ENCODE measurements around the gene HNF4A. TPM values are rescaled to one million over a fixed set of nuclear protein-coding genes. Genes with fewer than 3 reads are reported as not detected.
A peak's percentile ranks its signal among the peaks of the same experiment; 100 is the strongest.

The HNF4A gene
- total and polyA plus RNA-seq, 2 of the 13 experiments (the other 11 are each of a cell fraction or from before 2014, with no cell fraction given) = 80.9 to 169 TPM

DNA sequence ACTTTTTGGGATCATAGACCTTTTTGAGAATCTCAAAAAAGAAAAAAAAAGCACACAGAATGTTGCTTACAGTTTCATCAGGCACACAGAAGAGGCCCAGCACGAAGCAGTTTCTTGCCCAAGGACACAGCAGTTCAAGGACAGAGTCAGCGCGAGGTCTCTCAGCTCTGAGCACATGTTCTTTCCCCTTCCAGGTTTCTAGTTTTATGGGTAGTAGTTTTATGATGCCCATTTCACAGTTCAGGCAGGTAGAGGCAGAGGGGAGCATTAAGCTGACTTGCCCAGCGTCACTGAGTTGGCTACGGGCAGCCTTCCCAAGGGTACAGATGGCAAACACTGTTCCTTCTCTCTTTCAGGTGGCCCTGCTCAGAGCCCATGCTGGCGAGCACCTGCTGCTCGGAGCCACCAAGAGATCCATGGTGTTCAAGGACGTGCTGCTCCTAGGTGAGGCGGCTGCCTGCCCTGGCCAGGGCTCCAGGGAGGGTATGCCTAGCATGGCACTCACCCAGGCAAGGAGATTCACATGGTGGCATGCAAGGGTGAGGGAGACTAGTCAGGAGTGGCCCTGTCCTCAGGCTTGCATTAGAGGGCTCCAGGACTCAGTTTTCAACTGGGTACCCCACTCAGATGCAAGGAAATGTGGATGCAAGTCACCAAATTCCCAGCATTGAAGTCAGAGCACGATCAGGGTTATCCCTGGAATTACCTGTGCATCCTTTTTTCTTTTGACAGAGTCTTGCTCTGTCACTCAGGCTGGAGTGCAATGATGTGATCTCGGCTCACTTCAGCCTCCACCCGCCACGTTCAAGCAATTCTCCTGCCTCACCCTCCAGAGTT, 62.8 kb downstream of the HNF4A start (continued):
- no peak; the same call in 1 of the 2 replicates for TF ChIP-seq ZNF746 (CRISPR knock-in tag; IDR thresholded peaks at IDR 0.05)
- peak; percentile 77 for TF ChIP-seq ZNF350 (CRISPR knock-in tag; IDR thresholded peaks at IDR 0.05; ENCODE audit: borderline replicate concordance, low read depth)
- TF ChIP-seq SALL1 (CRISPR knock-in tag; IDR thresholded peaks at IDR 0.05) = peak; percentile 81
- TF ChIP-seq MEF2D (CRISPR knock-in tag; IDR thresholded peaks at IDR 0.05) = peak; percentile 60
- peak; percentile 60; the same call in 1 of the 2 replicates for TF ChIP-seq POLR2G (IDR thresholded peaks at IDR 0.05; ENCODE audit: low read depth, low read length)
- TF ChIP-seq BRCA1 (CRISPR knock-in tag; IDR thresholded peaks at IDR 0.05) = 0 out of 2 replicates have a peak, but pooled peaks have one; percentile 34
- peak; percentile 97 for TF ChIP-seq ZNF891 (CRISPR knock-in tag; IDR thresholded peaks at IDR 0.05)
- TF ChIP-seq CCDC6 (CRISPR knock-in tag; IDR thresholded peaks at IDR 0.05) = no peak
- TF ChIP-seq HNF4G (IDR thresholded peaks at IDR 0.05; ENCODE audit: borderline replicate concordance, low read depth, low read length) = peak; percentile 10; the same call in 1 of the 2 replicates
- 0 out of 2 replicates have a peak, but pooled peaks have one; percentile 31 for TF ChIP-seq HNF4G (CRISPR knock-in tag; IDR thresholded peaks at IDR 0.05; ENCODE audit: borderline replicate concordance, low read depth)
- TF ChIP-seq HOXA3 (CRISPR knock-in tag; IDR thresholded peaks at IDR 0.05) = peak; percentile 78
- TF ChIP-seq SMAD3 (CRISPR knock-in tag; IDR thresholded peaks at IDR 0.05) = peak; percentile 93
- peak; percentile 83 for TF ChIP-seq ZNF605 (CRISPR knock-in tag; IDR thresholded peaks at IDR 0.05)
- TF ChIP-seq SSRP1 (CRISPR knock-in tag; IDR thresholded peaks at IDR 0.05) = peak; percentile 29; the same call in 1 of the 2 replicates
- TF ChIP-seq, protein P1, sequence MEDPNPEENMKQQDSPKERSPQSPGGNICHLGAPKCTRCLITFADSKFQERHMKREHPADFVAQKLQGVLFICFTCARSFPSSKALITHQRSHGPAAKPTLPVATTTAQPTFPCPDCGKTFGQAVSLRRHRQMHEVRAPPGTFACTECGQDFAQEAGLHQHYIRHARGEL (CRISPR knock-in tag; IDR thresholded peaks at IDR 0.05) = 0 out of 2 replicates have a peak, but pooled peaks have one; percentile 60
- peak; percentile 52; the same call in 1 of the 2 replicates for TF ChIP-seq NFKBIZ (CRISPR knock-in tag; IDR thresholded peaks at IDR 0.05)
- TF ChIP-seq ZNF138 (CRISPR knock-in tag; IDR thresholded peaks at IDR 0.05; ENCODE audit: low read depth) = 0 out of 2 replicates have a peak, but pooled peaks have one; percentile 74
- peak; percentile 80; the same call in 1 of the 2 replicates for TF ChIP-seq ZNF333 (CRISPR knock-in tag; IDR thresholded peaks at IDR 0.05; ENCODE audit: borderline replicate concordance)
- TF ChIP-seq FOXC1 (CRISPR knock-in tag; IDR thresholded peaks at IDR 0.05; ENCODE audit: borderline replicate concordance) = peak; percentile 8; the same call in 1 of the 2 replicates
- peak; percentile 44; the same call in 1 of the 2 replicates for TF ChIP-seq BORCS8-MEF2B (CRISPR knock-in tag; IDR thresholded peaks at IDR 0.05)
- TF ChIP-seq HDAC2 (CRISPR knock-in tag; IDR thresholded peaks at IDR 0.05) = peak; percentile 75; the same call in 1 of the 2 replicates
- no peak for TF ChIP-seq SYNCRIP (IDR thresholded peaks at IDR 0.05; ENCODE audit: insufficient read depth, low read depth, low read length)
- 0 out of 2 replicates have a peak, but pooled peaks have one; percentile 63 for TF ChIP-seq ZNF280B (CRISPR knock-in tag; IDR thresholded peaks at IDR 0.05; ENCODE audit: borderline replicate concordance)
- TF ChIP-seq, protein P2, sequence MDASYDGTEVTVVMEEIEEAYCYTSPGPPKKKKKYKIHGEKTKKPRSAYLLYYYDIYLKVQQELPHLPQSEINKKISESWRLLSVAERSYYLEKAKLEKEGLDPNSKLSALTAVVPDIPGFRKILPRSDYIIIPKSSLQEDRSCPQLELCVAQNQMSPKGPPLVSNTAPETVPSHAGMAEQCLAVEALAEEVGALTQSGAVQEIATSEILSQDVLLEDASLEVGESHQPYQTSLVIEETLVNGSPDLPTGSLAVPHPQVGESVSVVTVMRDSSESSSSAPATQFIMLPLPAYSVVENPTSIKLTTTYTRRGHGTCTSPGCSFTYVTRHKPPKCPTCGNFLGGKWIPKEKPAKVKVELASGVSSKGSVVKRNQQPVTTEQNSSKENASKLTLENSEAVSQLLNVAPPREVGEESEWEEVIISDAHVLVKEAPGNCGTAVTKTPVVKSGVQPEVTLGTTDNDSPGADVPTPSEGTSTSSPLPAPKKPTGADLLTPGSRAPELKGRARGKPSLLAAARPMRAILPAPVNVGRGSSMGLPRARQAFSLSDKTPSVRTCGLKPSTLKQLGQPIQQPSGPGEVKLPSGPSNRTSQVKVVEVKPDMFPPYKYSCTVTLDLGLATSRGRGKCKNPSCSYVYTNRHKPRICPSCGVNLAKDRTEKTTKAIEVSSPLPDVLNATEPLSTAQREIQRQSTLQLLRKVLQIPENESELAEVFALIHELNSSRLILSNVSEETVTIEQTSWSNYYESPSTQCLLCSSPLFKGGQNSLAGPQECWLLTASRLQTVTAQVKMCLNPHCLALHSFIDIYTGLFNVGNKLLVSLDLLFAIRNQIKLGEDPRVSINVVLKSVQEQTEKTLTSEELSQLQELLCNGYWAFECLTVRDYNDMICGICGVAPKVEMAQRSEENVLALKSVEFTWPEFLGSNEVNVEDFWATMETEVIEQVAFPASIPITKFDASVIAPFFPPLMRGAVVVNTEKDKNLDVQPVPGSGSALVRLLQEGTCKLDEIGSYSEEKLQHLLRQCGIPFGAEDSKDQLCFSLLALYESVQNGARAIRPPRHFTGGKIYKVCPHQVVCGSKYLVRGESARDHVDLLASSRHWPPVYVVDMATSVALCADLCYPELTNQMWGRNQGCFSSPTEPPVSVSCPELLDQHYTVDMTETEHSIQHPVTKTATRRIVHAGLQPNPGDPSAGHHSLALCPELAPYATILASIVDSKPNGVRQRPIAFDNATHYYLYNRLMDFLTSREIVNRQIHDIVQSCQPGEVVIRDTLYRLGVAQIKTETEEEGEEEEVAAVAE (CRISPR knock-in tag; IDR thresholded peaks at IDR 0.05; ENCODE audit: borderline replicate concordance) = peak; percentile 79; the same call in 1 of the 2 replicates
